Keratinocyte (primary cell): ENCODE measurements around the gene LHX3. TPM values are rescaled to one million over a fixed set of nuclear protein-coding genes. Genes with fewer than 3 reads are reported as not detected.

Experiments
- DNase-seq: peaks from one replicate; pipeline ENCODE4 v3.0.0-alpha.2; 2011; ENCODE audit warnings: low read depth, missing footprints, low spot score
- FAIRE-seq: peaks from 2 replicates; lab custom pipeline; 2011; peaks lifted over from hg19 to GRCh38; lab: Jason Lieb, UNC
- H2AFZ ChIP-seq: 2 replicates; pipeline ENCODE4 v1.6.0; 2012; ENCODE audit warnings: low read length, control low read depth, inconsistent platforms; ENCODE audit not compliant: control insufficient read depth
- H3K27ac ChIP-seq: 2 replicates; pipeline ENCODE4 v1.5.1; 2011; ENCODE audit warnings: low read length; ENCODE audit not compliant: control insufficient read depth, insufficient read depth
- H3K27me3 ChIP-seq: 3 replicates; pipeline ENCODE4 v1.6.0; 2011; ENCODE audit warnings: low read length; ENCODE audit not compliant: control insufficient read depth, insufficient read depth; ENCODE audit errors: extremely low read depth
- H3K36me3 ChIP-seq, 2 experiments: 2 replicates in 1 of 2; 3 replicates in 1 of 2; pipeline ENCODE4 v1.5.1; 2011; ENCODE audit warnings: low read length in 2 of 2, mild to moderate bottlenecking in 1 of 2; ENCODE audit not compliant: control insufficient read depth in 2 of 2, insufficient read depth in 2 of 2; ENCODE audit errors: extremely low read depth in 1 of 2
- H3K4me1 ChIP-seq: 3 replicates; pipeline ENCODE4 v1.5.1; 2011; ENCODE audit warnings: low read length; ENCODE audit not compliant: control insufficient read depth, insufficient read depth; ENCODE audit errors: extremely low read depth
- H3K4me2 ChIP-seq: 3 replicates; pipeline ENCODE4 v1.6.0; 2011; ENCODE audit warnings: low read depth, low read length; ENCODE audit not compliant: control insufficient read depth, insufficient read depth; ENCODE audit errors: extremely low read depth
- H3K4me3 ChIP-seq, 3 experiments: fragments of 200-600 bp in 1 of 3; sonication (generic) in 1 of 3; 2 replicates in 2 of 3; 3 replicates in 1 of 3; pipeline ENCODE4 v1.5.1; 2011 to 2016; ENCODE audit warnings: low read length in 3 of 3, mild to moderate bottlenecking in 3 of 3, control low read depth in 2 of 3, inconsistent platforms in 1 of 3, low read depth in 1 of 3, mixed read lengths in 1 of 3, mixed run types in 1 of 3, moderate library complexity in 1 of 3; ENCODE audit not compliant: control insufficient read depth in 2 of 3, insufficient read depth in 2 of 3; ENCODE audit errors: extremely low read depth in 1 of 3
- H3K79me2 ChIP-seq: 2 replicates; pipeline ENCODE4 v1.6.0; 2012; ENCODE audit warnings: low read length; ENCODE audit not compliant: control insufficient read depth, insufficient read depth
- H3K9ac ChIP-seq: 3 replicates; pipeline ENCODE4 v1.6.0; 2011; ENCODE audit warnings: low read length; ENCODE audit not compliant: control insufficient read depth, insufficient read depth; ENCODE audit errors: extremely low read depth
- H3K9me1 ChIP-seq: 3 replicates; pipeline ENCODE4 v1.6.0; 2011; ENCODE audit warnings: low read length; ENCODE audit not compliant: control insufficient read depth, insufficient read depth; ENCODE audit errors: extremely low read depth
- H3K9me3 ChIP-seq: 2 replicates; pipeline ENCODE4 v1.5.1; 2012; ENCODE audit warnings: low read depth, low read length; ENCODE audit not compliant: control insufficient read depth
- H4K20me1 ChIP-seq: 3 replicates; pipeline ENCODE4 v1.6.0; 2011; ENCODE audit warnings: low read length; ENCODE audit not compliant: control insufficient read depth, insufficient read depth; ENCODE audit errors: extremely low read depth
- EZH2 ChIP-seq: IDR thresholded peaks from one replicate; pipeline ENCODE4 v1.6.1; 2012; ENCODE audit warnings: inconsistent platforms, mild to moderate bottlenecking, low read length, moderate library complexity
- dilution Hi-C: fragments of 300-500 bp; cut with MboI; formaldehyde crosslinking; loops from one replicate; pipeline ENCODE4 v1.7.0; 2020; ENCODE audit warnings: low sequenced_read_pairs; ENCODE audit not compliant: extremely low pct_ligation_motif_present
- polyA plus RNA-seq, 5 experiments: library from polyadenylated mRNA; depleted of rRNA in 3 of 5; stranded (reverse) in 3 of 5; stranded (forward) in 1 of 5; unstranded in 1 of 5; fragments of >200 nt; gene quantifications; 1 replicate in 1 of 5; 2 replicates in 3 of 5; 3 replicates in 1 of 5; pipeline versions ENCODE4 v1.2.1 to v1.2.3, GENCODE V29; 2011 to 2012; ENCODE audit warnings: missing spikeins in 2 of 5, low read depth in 1 of 5, low replicate concordance in 1 of 5
- TF ChIP-seq, protein P1 (sequence below), 3 experiments: IDR thresholded peaks in 1 of 3; conservative IDR thresholded peaks in 1 of 3; optimal IDR thresholded peaks in 1 of 3; 2 replicates in 2 of 3; 3 replicates in 1 of 3; pipeline versions ENCODE3 to v1.5.1; 2011; ENCODE audit warnings: low read length in 3 of 3, mild to moderate bottlenecking in 3 of 3, moderate library complexity in 2 of 3, control low read depth in 1 of 3, inconsistent platforms in 1 of 3; ENCODE audit not compliant: insufficient read depth in 2 of 3; ENCODE audit errors: extremely low read depth in 1 of 3

The LHX3 gene
- polyA plus RNA-seq, 1 donor (not counting 4 experiments of a cell fraction or from before 2014, with no cell fraction given): not detected

- Histone ChIP-seq H3K36me3 (no peaks in the 10 kb centered on the region), H3K79me2 (no peaks in the 10 kb centered on the region), H3K9me1 (no peaks in the 10 kb centered on the region), H3K9me3 (no peaks in the 10 kb centered on the region), H3K4me2 (no peak overlapping the region), H3K27me3 (peaks cover 30% of the 10 kb centered on the region), H4K20me1 (no peaks in the 10 kb centered on the region), H3K27ac (no peak overlapping the region), H3K4me1 (no peaks in the 10 kb centered on the region), H3K9ac (no peak overlapping the region), H3K4me3 (no peak overlapping the region), H2AFZ (no peak overlapping the region)
- DNase-seq (no peak), FAIRE-seq (no peak)
- dilution Hi-C loops: no loop called here
- TF ChIP-seq, protein P1, sequence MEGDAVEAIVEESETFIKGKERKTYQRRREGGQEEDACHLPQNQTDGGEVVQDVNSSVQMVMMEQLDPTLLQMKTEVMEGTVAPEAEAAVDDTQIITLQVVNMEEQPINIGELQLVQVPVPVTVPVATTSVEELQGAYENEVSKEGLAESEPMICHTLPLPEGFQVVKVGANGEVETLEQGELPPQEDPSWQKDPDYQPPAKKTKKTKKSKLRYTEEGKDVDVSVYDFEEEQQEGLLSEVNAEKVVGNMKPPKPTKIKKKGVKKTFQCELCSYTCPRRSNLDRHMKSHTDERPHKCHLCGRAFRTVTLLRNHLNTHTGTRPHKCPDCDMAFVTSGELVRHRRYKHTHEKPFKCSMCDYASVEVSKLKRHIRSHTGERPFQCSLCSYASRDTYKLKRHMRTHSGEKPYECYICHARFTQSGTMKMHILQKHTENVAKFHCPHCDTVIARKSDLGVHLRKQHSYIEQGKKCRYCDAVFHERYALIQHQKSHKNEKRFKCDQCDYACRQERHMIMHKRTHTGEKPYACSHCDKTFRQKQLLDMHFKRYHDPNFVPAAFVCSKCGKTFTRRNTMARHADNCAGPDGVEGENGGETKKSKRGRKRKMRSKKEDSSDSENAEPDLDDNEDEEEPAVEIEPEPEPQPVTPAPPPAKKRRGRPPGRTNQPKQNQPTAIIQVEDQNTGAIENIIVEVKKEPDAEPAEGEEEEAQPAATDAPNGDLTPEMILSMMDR (optimal IDR thresholded peaks at IDR 0.05 in 1 of 3, IDR thresholded peaks at IDR 0.05 in 1 of 3, conservative IDR thresholded peaks at IDR 0.05 in 1 of 3; ENCODE audit: extremely low read depth in 1 of 3, insufficient read depth in 2 of 3, low read length in 3 of 3): no peak
- peak; percentile 42 for TF ChIP-seq EZH2
These were observed 48.5 kb downstream of the LHX3 start for GRCh38 chr9:136156209-136157120.

- no peak overlapping the region for H3K4me2 ChIP-seq
- H3K36me3 ChIP-seq: no peaks in the 10 kb centered on the region
- H3K27ac ChIP-seq: no peak overlapping the region
- H3K4me1 ChIP-seq: no peaks in the 10 kb centered on the region
- dilution Hi-C loops: no loop called here
- H3K9me1 ChIP-seq: no peaks in the 10 kb centered on the region
- peaks cover 30% of the 10 kb centered on the region for H3K27me3 ChIP-seq
- no peaks in the 10 kb centered on the region for H3K9me3 ChIP-seq
- FAIRE-seq (no peak), DNase-seq (no peak)
- H3K4me3 ChIP-seq: no peak overlapping the region
- H2AFZ ChIP-seq: no peak overlapping the region
- H3K9ac ChIP-seq: no peak overlapping the region
- TF ChIP-seq, protein P1 (optimal IDR thresholded peaks at IDR 0.05 in 1 of 3, IDR thresholded peaks at IDR 0.05 in 1 of 3, conservative IDR thresholded peaks at IDR 0.05 in 1 of 3; ENCODE audit: extremely low read depth in 1 of 3, insufficient read depth in 2 of 3, low read length in 3 of 3): no peak
- no peaks in the 10 kb centered on the region for H4K20me1 ChIP-seq
- H3K79me2 ChIP-seq: no peaks in the 10 kb centered on the region
These were observed 49.4 kb downstream of the LHX3 start for GRCh38 chr9:136155576-136155975.
